ENCODE measurements around the gene APC2.

The APC2 gene

DNA sequence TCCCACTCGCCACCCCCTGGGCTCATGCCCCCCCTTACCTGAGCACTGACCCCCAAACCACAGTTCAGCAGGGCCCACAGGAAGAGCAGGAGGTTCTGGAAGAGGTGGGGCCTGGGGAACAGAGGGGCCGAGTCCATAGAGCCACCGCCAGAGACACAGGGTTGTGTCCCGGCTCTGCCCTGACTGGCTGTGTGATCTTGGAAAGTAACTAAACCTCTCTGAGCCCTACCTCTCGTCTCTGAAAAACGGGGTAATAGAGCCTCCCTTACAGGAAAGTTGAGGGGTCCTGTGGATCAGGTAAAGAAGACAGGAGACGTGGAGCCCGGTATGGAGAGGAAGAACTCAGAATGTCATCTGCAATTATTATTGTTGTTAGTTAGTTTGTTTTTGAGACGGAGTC is 60.9 kb downstream of the APC2 start:
- Mint-ChIP-seq H3K36me3 (ENCODE audit: low read depth) (no peaks in the 10 kb centered on the region), H3K4me1 (peaks cover 13% of the 10 kb centered on the region), H3K27me3 (ENCODE audit: low read depth, poor library complexity) (peaks cover 64% of the 10 kb centered on the region), H3K4me3 (no peak overlapping the region), H3K27ac (no peak overlapping the region), H3K9me3 (peaks cover 4% of the 10 kb centered on the region)
- DNase-seq: no peak
- TF ChIP-seq, protein P1, sequence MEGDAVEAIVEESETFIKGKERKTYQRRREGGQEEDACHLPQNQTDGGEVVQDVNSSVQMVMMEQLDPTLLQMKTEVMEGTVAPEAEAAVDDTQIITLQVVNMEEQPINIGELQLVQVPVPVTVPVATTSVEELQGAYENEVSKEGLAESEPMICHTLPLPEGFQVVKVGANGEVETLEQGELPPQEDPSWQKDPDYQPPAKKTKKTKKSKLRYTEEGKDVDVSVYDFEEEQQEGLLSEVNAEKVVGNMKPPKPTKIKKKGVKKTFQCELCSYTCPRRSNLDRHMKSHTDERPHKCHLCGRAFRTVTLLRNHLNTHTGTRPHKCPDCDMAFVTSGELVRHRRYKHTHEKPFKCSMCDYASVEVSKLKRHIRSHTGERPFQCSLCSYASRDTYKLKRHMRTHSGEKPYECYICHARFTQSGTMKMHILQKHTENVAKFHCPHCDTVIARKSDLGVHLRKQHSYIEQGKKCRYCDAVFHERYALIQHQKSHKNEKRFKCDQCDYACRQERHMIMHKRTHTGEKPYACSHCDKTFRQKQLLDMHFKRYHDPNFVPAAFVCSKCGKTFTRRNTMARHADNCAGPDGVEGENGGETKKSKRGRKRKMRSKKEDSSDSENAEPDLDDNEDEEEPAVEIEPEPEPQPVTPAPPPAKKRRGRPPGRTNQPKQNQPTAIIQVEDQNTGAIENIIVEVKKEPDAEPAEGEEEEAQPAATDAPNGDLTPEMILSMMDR (IDR thresholded peaks at IDR 0.05): no peak

DNA sequence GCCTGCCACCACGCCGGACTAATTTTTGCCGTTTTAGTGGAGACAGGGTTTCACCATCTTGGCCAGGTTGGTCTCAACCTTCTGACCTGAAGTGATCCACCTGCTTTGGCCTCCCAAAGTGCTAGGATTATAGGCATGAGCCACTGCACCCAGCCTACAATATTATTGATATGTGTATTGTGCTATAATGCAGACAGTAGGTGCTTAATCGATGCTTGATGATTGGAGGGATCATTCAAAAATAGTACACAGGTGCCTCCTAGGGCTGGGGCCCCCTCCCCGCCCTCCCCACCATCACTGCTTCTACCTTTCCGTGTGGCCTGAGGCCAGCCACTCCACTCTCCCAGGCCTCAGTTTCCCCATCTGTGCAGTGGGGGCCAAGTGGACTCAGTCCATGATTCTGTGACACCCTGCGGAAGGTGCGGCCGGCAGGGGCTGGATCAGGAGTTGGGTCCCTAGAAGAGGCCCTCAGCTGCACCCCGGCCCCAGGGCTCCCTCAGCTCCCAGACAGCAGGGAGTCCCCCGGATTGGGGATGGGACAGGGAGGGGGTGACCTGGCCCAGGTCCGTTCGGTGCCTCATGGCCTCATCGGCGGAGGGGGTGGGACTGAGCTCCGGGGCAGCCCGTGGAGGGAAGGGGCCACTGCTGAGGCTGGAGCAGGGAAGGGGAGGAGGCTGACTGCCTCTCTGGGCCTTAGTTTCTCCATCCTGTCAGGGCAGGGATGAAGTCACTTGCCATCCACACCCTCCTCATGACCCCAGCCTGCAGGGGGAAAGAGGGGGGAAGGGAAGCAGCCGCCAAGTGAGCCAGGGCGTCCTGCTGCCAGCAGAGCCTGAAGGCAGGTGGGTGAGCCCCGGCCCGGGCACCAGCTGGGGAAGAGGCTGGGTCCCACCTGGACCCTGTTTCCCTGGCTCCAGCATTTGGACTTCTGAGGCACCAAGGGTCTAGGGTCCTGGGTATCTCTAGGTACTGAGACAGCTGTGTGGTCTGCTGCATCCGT is 61.7 kb downstream of the APC2 start:
- Mint-ChIP-seq H3K4me3 (no peak overlapping the region), H3K9me3 (peaks cover 3% of the 10 kb centered on the region), H3K4me1 (peaks cover 13% of the 10 kb centered on the region), H3K27me3 (ENCODE audit: low read depth, poor library complexity) (peaks cover 72% of the 10 kb centered on the region), H3K36me3 (ENCODE audit: low read depth) (no peaks in the 10 kb centered on the region), H3K27ac (no peak overlapping the region)
- TF ChIP-seq, protein P1 (IDR thresholded peaks at IDR 0.05): no peak
- DNase-seq: no peak

- H3K9me3 Mint-ChIP-seq: peaks cover 8% of the 10 kb centered on the region
- no peak within 1 kb of the TSS for H3K27ac Mint-ChIP-seq
- TF ChIP-seq, protein P1 (IDR thresholded peaks at IDR 0.05): no peak
- H3K27me3 Mint-ChIP-seq (ENCODE audit: low read depth, poor library complexity): peaks cover 80% of the 10 kb centered on the region
- H3K36me3 Mint-ChIP-seq (ENCODE audit: low read depth): no peaks in the 10 kb centered on the region
- peaks cover 13% of the 10 kb centered on the region for H3K4me1 Mint-ChIP-seq
- DNase-seq: peak; percentile 51
- peak within 1 kb of the TSS; percentile 44 for H3K4me3 Mint-ChIP-seq
Measured at GRCh38 chr19:1512671-1513498, 63.0 kb downstream of the APC2 start, which contains the start of gene ADAMTSL5. ADAMTSL5 (minus strand) TSS chr19:1513019; CDS start chr19:1510943, 2,076 bp downstream.

DNA sequence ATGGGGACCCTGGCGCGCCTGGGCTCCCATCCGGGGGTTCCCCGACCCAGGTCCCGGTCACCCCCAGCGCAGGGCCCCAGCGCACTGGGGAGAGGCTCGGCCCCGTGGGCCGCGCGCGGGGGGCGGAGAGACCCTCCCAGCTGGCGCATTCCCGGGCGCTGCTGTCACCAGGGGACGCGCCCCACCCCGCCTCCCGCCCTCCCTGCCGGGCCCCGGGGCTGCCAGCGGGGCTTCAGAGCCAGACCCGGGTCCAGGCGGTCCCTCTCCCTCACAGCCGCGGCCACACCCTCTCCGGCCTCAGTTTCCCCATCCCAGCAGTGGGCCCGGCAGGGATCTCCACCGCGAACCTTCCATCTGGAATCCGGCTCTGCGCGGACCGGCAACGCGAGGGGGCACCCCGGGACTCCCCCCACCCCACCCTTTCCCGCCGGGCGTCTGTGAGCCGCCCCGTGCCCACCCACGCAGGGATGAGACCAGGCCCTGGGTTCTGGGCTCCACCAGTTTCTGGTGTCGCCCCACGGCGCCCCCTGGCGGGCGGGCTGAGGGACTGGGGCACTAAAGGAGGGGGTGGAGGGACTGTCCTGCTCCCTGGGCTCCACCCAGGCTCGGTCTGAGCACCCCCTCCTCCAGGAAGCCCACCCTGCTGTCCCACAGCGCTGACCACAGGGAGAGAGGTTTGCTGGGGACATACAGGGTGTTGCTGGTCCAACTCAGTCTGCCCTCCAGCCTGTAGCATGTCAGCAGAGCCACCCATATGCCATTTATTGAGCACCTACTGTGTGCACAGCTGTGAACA is 63.8 kb downstream of the APC2 start:
- no peak overlapping the region for H3K4me3 Mint-ChIP-seq
- H3K36me3 Mint-ChIP-seq (ENCODE audit: low read depth): no peaks in the 10 kb centered on the region
- peaks cover 84% of the 10 kb centered on the region for H3K27me3 Mint-ChIP-seq (ENCODE audit: low read depth, poor library complexity)
- H3K4me1 Mint-ChIP-seq: peaks cover 13% of the 10 kb centered on the region
- TF ChIP-seq, protein P1 (IDR thresholded peaks at IDR 0.05): peak; percentile 47
- no peak overlapping the region for H3K27ac Mint-ChIP-seq
- DNase-seq: peak; percentile 35
- peaks cover 8% of the 10 kb centered on the region for H3K9me3 Mint-ChIP-seq

GRCh38 chr19:1514295-1514661 is 64.4 kb downstream of the APC2 start:
- TF ChIP-seq, protein P1 (IDR thresholded peaks at IDR 0.05): no peak
- Mint-ChIP-seq H3K9me3 (peaks cover 8% of the 10 kb centered on the region), H3K4me1 (peaks cover 13% of the 10 kb centered on the region), H3K4me3 (no peak overlapping the region), H3K27me3 (ENCODE audit: low read depth, poor library complexity) (peaks cover 84% of the 10 kb centered on the region), H3K27ac (no peak overlapping the region), H3K36me3 (ENCODE audit: low read depth) (no peaks in the 10 kb centered on the region)
- DNase-seq: no peak

Measured in nephron progenitor cell (in vitro differentiated cells).